T-helper 1 cell (primary cell): Measurements from ENCODE around the gene PCDH9.

Source experiments
- DNase-seq, 5 donors: peaks; one replicate each; pipeline ENCODE4 v3.0.0-alpha.2; 2012 to 2020

Gene PCDH9

GRCh38 chr13:67015976-67016600, 214.0 kb downstream of the PCDH9 start:
- no peak for DNase-seq

- no peak for DNase-seq
These were observed 215.7 kb downstream of the PCDH9 start for GRCh38 chr13:67014399-67014798.

DNA sequence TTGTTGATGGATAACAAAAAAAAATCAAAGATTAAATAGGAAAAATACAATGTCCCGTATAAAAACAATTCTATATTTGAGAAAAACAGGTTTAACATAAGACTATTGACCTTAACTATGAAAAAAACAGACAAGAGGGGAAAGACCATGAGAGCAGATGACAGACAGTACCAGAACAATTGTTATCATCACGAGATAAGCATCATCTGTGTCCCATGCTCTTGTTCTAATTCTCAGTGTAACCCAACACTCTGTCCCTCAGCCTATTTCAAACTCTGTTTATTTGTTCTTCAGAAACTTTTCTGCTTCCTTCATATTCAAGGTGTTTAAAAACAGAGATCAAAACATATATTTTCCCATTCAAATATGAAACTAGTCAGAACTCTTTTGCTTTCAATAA, 216.4 kb downstream of the PCDH9 start:
- DNase-seq = no peak

- no peak for DNase-seq
These were observed 222.0 kb downstream of the PCDH9 start for GRCh38 chr13:67008075-67008668.

GRCh38 chr13:67004511-67004910, 225.6 kb downstream of the PCDH9 start:
- DNase-seq = no peak

- no peak for DNase-seq
These were observed 226.4 kb downstream of the PCDH9 start for GRCh38 chr13:67003743-67004142.

GRCh38 chr13:67001363-67001762, 228.8 kb downstream of the PCDH9 start:
- DNase-seq = no peak

GRCh38 chr13:66996503-66996902, 233.6 kb downstream of the PCDH9 start:
- DNase-seq = no peak

GRCh38 chr13:66995203-66995611, 234.9 kb downstream of the PCDH9 start:
- DNase-seq = no peak

- DNase-seq = no peak
These were observed 235.5 kb downstream of the PCDH9 start for GRCh38 chr13:66994517-66995202.

DNA sequence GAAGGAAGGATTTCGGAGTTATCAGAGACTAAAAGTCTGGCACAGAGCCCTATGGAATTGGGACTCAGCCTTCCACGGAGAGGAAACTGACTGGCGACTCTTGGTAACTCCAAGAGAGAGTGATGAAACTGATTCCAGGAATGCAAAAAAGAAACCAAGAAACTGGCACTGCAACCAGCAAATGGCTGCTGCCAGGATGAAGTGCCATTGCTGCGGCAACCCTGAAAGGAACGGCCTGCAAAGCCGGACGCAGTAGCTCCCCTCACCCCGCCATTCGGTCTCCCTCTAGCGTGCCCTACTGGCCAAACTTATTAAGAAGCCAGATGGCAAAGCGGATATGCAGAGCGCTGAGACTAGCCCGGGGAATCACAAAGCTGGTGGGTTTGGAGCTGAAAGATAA, 236.0 kb downstream of the PCDH9 start:
- DNase-seq = peak in 1 of 5 donors; percentile 6

DNA sequence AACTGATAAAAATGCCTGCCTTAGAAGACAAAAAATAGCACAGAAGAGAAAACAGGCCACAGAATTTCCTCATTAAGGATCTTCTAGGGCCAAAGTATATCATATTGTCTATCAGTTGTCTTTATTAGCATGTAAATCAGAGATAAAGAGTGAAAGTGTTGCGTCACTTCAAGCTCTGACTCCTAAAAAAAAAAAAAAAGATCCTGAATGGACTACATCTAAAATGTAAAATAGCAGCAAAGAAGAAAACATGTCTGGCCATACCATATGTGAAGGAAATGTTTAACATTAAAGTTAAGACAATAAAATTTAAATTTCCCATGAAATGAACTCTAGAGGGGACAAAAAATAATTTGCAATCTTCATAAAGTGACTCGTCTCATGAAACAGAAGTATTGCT, 237.4 kb downstream of the PCDH9 start:
- no peak for DNase-seq

DNA sequence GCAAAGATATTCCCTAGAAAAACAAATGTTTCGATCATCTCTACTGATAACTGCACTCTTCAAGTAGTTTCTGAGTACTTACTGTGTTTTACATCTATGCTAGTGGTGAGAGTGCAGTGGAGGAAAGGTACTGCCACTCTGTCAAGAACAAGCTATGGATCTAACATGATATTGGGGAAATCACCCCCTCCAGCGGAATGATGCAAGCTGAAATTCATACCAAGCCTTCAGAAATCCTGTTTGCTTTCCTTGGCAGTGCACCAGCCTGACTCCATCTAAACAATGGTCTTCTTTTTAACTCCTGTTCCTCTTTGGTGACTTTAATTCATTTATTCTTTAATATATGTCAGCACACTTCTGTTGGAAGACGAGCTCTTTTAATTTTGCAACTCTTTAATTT, 238.0 kb downstream of the PCDH9 start:
- DNase-seq = no peak

DNA sequence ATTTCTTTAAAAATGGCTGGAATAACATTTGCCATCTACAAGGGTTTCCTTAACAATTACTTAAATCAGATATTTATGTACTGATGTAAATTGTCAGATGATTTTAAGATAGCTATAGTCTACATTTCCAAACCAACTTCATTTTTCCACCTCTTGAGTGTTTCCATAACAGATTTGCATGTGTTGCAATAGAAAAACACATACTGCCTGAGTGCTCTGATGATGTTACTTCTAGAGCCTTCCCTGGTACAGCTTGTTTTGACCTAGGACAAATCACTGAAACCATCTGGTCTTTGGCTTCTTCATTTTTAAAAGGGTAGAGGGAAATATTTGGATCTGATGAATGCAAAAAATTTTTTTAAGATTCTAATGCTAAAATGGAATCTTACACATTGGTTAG, 245.9 kb downstream of the PCDH9 start:
- DNase-seq = no peak

GRCh38 chr13:66981912-66982311, 248.2 kb downstream of the PCDH9 start:
- DNase-seq = no peak

GRCh38 chr13:66977161-66977560, 253.0 kb downstream of the PCDH9 start:
- DNase-seq = no peak

- DNase-seq = no peak
These were observed 255.2 kb downstream of the PCDH9 start for GRCh38 chr13:66974889-66975288.

DNA sequence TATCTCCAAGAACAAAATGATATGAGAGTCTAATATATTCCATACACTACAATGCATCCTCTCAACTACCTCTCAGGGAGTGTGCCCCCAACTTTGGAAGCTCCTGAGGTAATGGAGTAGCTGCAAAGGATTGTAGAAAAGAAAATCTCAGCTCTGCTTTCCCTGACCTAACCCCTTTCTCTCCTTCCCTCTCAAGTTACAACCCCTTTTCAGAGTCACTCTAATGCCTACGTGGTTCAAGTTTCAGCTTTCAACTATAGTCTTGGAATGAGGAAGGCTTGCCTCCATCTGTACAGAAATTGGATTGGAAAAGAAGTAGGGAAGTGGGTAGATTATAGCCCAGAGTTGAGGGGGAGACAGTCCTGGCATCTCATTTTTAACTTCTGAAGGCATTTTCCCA, 256.0 kb downstream of the PCDH9 start:
- no peak for DNase-seq

- no peak for DNase-seq
These were observed 257.5 kb downstream of the PCDH9 start for GRCh38 chr13:66972659-66973058.

- DNase-seq = no peak
These were observed 259.1 kb downstream of the PCDH9 start for GRCh38 chr13:66971004-66971403.

DNA sequence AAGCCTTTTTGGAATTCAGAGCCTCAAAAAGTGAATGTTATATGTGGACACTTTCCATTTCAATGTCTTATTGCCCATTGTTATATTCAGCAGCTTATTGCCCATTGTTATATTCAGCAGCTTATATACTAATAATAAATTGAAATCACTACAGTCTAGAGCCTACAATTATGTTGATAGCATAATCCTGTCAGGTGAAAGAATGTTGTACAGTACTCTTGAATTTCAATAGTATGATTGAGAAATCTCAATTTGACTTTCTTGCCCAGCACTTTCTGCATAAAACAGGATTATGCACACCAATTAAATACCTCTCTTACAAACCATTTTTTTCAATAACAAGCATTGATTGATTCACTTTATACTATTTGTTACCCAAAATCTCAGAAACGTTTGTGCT, 260.8 kb downstream of the PCDH9 start:
- DNase-seq = no peak

- DNase-seq = no peak
These were observed 262.1 kb downstream of the PCDH9 start for GRCh38 chr13:66967811-66968597.

- no peak for DNase-seq
These were observed 265.0 kb downstream of the PCDH9 start for GRCh38 chr13:66965181-66965580.

DNA sequence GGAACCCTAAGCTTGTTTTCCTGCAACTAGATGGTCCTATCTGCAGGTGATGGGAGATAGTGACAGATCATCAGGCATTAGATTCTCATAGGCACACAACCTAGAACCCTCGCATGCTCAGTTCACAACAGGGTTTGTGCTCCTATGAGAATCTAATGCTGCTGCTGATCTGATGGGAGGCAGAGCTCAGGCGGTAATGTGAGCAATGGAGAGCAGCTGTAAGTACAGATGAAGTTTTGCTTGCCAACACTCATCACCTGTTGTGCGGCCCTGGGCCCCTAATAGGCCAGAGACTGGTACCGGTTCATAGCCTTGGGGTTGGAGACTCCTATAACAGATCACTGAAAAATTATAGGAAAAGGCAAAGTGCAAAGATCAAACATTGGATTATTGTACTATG, 267.2 kb downstream of the PCDH9 start:
- no peak for DNase-seq
